Right atrium auricular region (tissue), 2 donors: ENCODE data around the gene CLCA2. TPM values are rescaled to one million over a fixed set of nuclear protein-coding genes. Genes with fewer than 3 reads are reported as not detected.

Experiments
- DNase-seq: peaks from one replicate; pipeline ENCODE4 v3.0.0-alpha.2; 2019; ENCODE audit warnings: low spot score
- H3K27ac ChIP-seq, 2 donors: fragments of 200-600 bp; sonication (generic); 1 replicate in 1 of 2; 2 replicates in 1 of 2; pipeline ENCODE4 v1.5.1; 2016 to 2019
- H3K27me3 ChIP-seq, 2 donors: fragments of 200-600 bp; sonication (generic); one replicate each; pipeline versions ENCODE4 v1.5.1 to v1.6.0; 2017 to 2019
- H3K36me3 ChIP-seq: fragments of 200-600 bp; sonication (generic); one replicate; pipeline ENCODE4 v1.5.1; 2016
- H3K4me1 ChIP-seq, 2 donors: fragments of 200-600 bp; sonication (generic); one replicate each; pipeline versions ENCODE4 v1.5.1 to v1.6.0; 2017 to 2019
- H3K4me3 ChIP-seq, 2 donors: fragments of 200-600 bp; sonication (generic); 1 replicate in 1 of 2; 2 replicates in 1 of 2; pipeline ENCODE4 v1.5.1; 2017 to 2019; ENCODE audit warnings: mild to moderate bottlenecking in 1 of 2, moderate library complexity in 1 of 2
- H3K9me3 ChIP-seq, 2 donors: fragments of 200-600 bp; sonication (generic); one replicate each; pipeline ENCODE4 v1.5.1; 2019
- CTCF ChIP-seq, 2 donors: fragments of 200-600 bp; sonication (generic); IDR thresholded peaks; one replicate each; pipeline ENCODE4 v1.5.1; 2019; ENCODE audit warnings: antibody characterized with exemption in 2 of 2
- total RNA-seq, 2 donors: library from RNA; depleted of rRNA; stranded (reverse); fragments of >200 nt; gene quantifications; one replicate each; pipeline ENCODE4 v1.1.0, GENCODE V29; 2016

Gene CLCA2
- total RNA-seq, 2 donors from 2014 or later: not detected

- Histone ChIP-seq H3K27me3 (no peaks in the 10 kb centered on the region), H3K36me3 (no peaks in the 10 kb centered on the region), H3K4me1 (no peaks in the 10 kb centered on the region), H3K9me3 (no peaks in the 10 kb centered on the region), H3K4me3 (no peak within 1 kb of the TSS), H3K27ac (no peak within 1 kb of the TSS)
- no peak for TF ChIP-seq CTCF (IDR thresholded peaks at IDR 0.05)
- DNase-seq: no peak
These were observed 44.6 kb downstream of the CLCA2 start, which contains the start of gene CLCA1 for GRCh38 chr1:86468501-86468977. TSS of gene CLCA1 (plus strand) at chr1:86468927. CDS start at chr1:86468972, 45 bp downstream.

- TF ChIP-seq CTCF (IDR thresholded peaks at IDR 0.05): no peak
- H3K4me1 ChIP-seq: no peaks in the 10 kb centered on the region
- no peaks in the 10 kb centered on the region for H3K27me3 ChIP-seq
- no peaks in the 10 kb centered on the region for H3K9me3 ChIP-seq
- no peak for DNase-seq
- H3K36me3 ChIP-seq: no peaks in the 10 kb centered on the region
- no peak overlapping the region for H3K4me3 ChIP-seq
- H3K27ac ChIP-seq: no peak overlapping the region
These were observed 46.9 kb downstream of the CLCA2 start for GRCh38 chr1:86470859-86471258.

- no peaks in the 10 kb centered on the region for H3K4me1 ChIP-seq
- no peak for DNase-seq
These were observed 47.3 kb downstream of the CLCA2 start for GRCh38 chr1:86471291-86471690.

GRCh38 chr1:86472152-86472551, 48.2 kb downstream of the CLCA2 start:
- H3K27me3 ChIP-seq: no peaks in the 10 kb centered on the region
- no peak for TF ChIP-seq CTCF (IDR thresholded peaks at IDR 0.05)
- H3K36me3 ChIP-seq: no peaks in the 10 kb centered on the region
- H3K4me1 ChIP-seq: no peaks in the 10 kb centered on the region
- no peak overlapping the region for H3K27ac ChIP-seq
- H3K9me3 ChIP-seq: no peaks in the 10 kb centered on the region
- no peak for DNase-seq
- no peak overlapping the region for H3K4me3 ChIP-seq

More at GRCh38 chr1:86471291-86471690, 47.3 kb downstream of the CLCA2 start:
- Histone ChIP-seq H3K36me3 (no peaks in the 10 kb centered on the region), H3K27ac (no peak overlapping the region), H3K27me3 (no peaks in the 10 kb centered on the region), H3K4me3 (no peak overlapping the region), H3K9me3 (no peaks in the 10 kb centered on the region)
- TF ChIP-seq CTCF (IDR thresholded peaks at IDR 0.05): no peak

GRCh38 chr1:86472767-86473166, 48.8 kb downstream of the CLCA2 start:
- Histone ChIP-seq H3K4me1 (no peaks in the 10 kb centered on the region), H3K9me3 (no peaks in the 10 kb centered on the region), H3K4me3 (no peak overlapping the region), H3K27me3 (no peaks in the 10 kb centered on the region), H3K27ac (no peak overlapping the region), H3K36me3 (no peaks in the 10 kb centered on the region)
- DNase-seq: no peak
- TF ChIP-seq CTCF (IDR thresholded peaks at IDR 0.05): no peak

- Histone ChIP-seq H3K4me3 (no peak overlapping the region), H3K4me1 (no peaks in the 10 kb centered on the region), H3K27me3 (no peaks in the 10 kb centered on the region), H3K9me3 (no peaks in the 10 kb centered on the region), H3K27ac (no peak overlapping the region), H3K36me3 (no peaks in the 10 kb centered on the region)
- no peak for DNase-seq
- no peak for TF ChIP-seq CTCF (IDR thresholded peaks at IDR 0.05)
These were observed 53.3 kb downstream of the CLCA2 start for GRCh38 chr1:86477256-86477655.
